ENCODE data around the gene GPBP1L1.

Gene GPBP1L1

GRCh38 chr1:45686288-45687013 is at the start of gene GPBP1L1 (continued):
- TF ChIP-seq ZNF169 (tag by site-specific recombination; IDR thresholded peaks at IDR 0.05): no peak
- TF ChIP-seq SP7 (tag by site-specific recombination; IDR thresholded peaks at IDR 0.05): peak; percentile 13; the same call in 1 of the 2 replicates
- TF ChIP-seq ZNF37A (tag by site-specific recombination; IDR thresholded peaks at IDR 0.05): no peak
- TF ChIP-seq KLF8 (tag by site-specific recombination; IDR thresholded peaks at IDR 0.05): peak; percentile 94
- peak; percentile 60; the same call in 1 of the 2 replicates for TF ChIP-seq ZFP37 (tag by site-specific recombination; IDR thresholded peaks at IDR 0.05)
- TF ChIP-seq ZFHX2 (tag by site-specific recombination; conservative IDR thresholded peaks at IDR 0.05): peak; percentile 85
- TF ChIP-seq ZNF311 (tag by site-specific recombination; IDR thresholded peaks at IDR 0.05; ENCODE audit: borderline replicate concordance): no peak
- 0 out of 2 replicates have a peak, but pooled peaks have one; percentile 72 for TF ChIP-seq KLF7 (tag by site-specific recombination; IDR thresholded peaks at IDR 0.05; ENCODE audit: borderline replicate concordance)
- TF ChIP-seq GFI1B (tag by site-specific recombination; IDR thresholded peaks at IDR 0.05): no peak
- 0 out of 2 replicates have a peak, but pooled peaks have one; percentile 45 for TF ChIP-seq REPIN1 (tag by site-specific recombination; IDR thresholded peaks at IDR 0.05; ENCODE audit: low read depth)
- TF ChIP-seq ZNF843 (tag by site-specific recombination; IDR thresholded peaks at IDR 0.05): peak; percentile 35; the same call in 1 of the 2 replicates
- TF ChIP-seq ZNF16 (tag by site-specific recombination; IDR thresholded peaks at IDR 0.05; ENCODE audit: low read depth): no peak
- peak; percentile 61 for TF ChIP-seq KLF17 (tag by site-specific recombination; IDR thresholded peaks at IDR 0.05)
- TF ChIP-seq PRDM10 (tag by site-specific recombination; IDR thresholded peaks at IDR 0.05): peak; percentile 36
- TF ChIP-seq ZNF324 (tag by site-specific recombination; IDR thresholded peaks at IDR 0.05): peak; percentile 45; the same call in 1 of the 2 replicates
- no peak for TF ChIP-seq ZNF175 (tag by site-specific recombination; IDR thresholded peaks at IDR 0.05)
- TF ChIP-seq ZNF335 (tag by site-specific recombination; conservative IDR thresholded peaks at IDR 0.05): peak; percentile 97
- TF ChIP-seq ZBTB6 (tag by site-specific recombination; IDR thresholded peaks at IDR 0.05): 0 out of 2 replicates have a peak, but pooled peaks have one; percentile 19
- no peak for TF ChIP-seq ZNF280C (tag by site-specific recombination; IDR thresholded peaks at IDR 0.05)
- peak; percentile 5; the same call in 1 of the 2 replicates for TF ChIP-seq ZNF629 (tag by site-specific recombination; IDR thresholded peaks at IDR 0.05)
- peak; percentile 59; the same call in 1 of the 2 replicates for TF ChIP-seq ZBTB21 (tag by site-specific recombination; IDR thresholded peaks at IDR 0.05)
- peak; percentile 54 for TF ChIP-seq ZXDB (tag by site-specific recombination; IDR thresholded peaks at IDR 0.05)
- TF ChIP-seq ZNF2 (tag by site-specific recombination; IDR thresholded peaks at IDR 0.05): peak; percentile 38; the same call in 1 of the 2 replicates
- peak; percentile 22; the same call in 1 of the 2 replicates for TF ChIP-seq ZSCAN30 (tag by site-specific recombination; IDR thresholded peaks at IDR 0.05)
- TF ChIP-seq ZNF391 (tag by site-specific recombination; IDR thresholded peaks at IDR 0.05; ENCODE audit: borderline replicate concordance, low read depth): peak; percentile 70; the same call in 1 of the 2 replicates
- TF ChIP-seq IKZF3 (tag by site-specific recombination; IDR thresholded peaks at IDR 0.05): peak; percentile 34; the same call in 1 of the 2 replicates
- TF ChIP-seq TSHZ1 (tag by site-specific recombination; IDR thresholded peaks at IDR 0.05; ENCODE audit: borderline replicate concordance): no peak
- peak; percentile 53 for TF ChIP-seq ZEB2 (tag by site-specific recombination; IDR thresholded peaks at IDR 0.05)

All from HEK293 (cell line).